Astrocyte (in vitro differentiated cells and primary cell): ENCODE data around the gene RPL5. TPM values are rescaled to one million over a fixed set of nuclear protein-coding genes. Genes with fewer than 3 reads are reported as not detected.
A peak's percentile ranks its signal among the peaks of the same experiment; 100 is the strongest.

Experiments
- DNase-seq: peaks from one replicate; pipeline ENCODE4 v3.0.0-alpha.2; 2010; ENCODE audit warnings: low read depth
- FAIRE-seq: peaks from 2 replicates; lab custom pipeline; 2011; peaks lifted over from hg19 to GRCh38; lab: Jason Lieb, UNC
- H2AFZ ChIP-seq: 2 replicates; pipeline ENCODE4 v1.6.0; 2012; ENCODE audit warnings: low read depth, low read length, inconsistent platforms
- H3K27ac ChIP-seq: 2 replicates; pipeline ENCODE4 v1.5.1; 2011; ENCODE audit warnings: low read depth, low read length, inconsistent platforms
- H3K27me3 ChIP-seq: 2 replicates; pipeline ENCODE4 v1.6.0; 2011; ENCODE audit warnings: low read length, inconsistent platforms; ENCODE audit not compliant: insufficient read depth
- H3K36me3 ChIP-seq: 2 replicates; pipeline ENCODE4 v1.5.1; 2011; ENCODE audit warnings: low read length, inconsistent platforms; ENCODE audit not compliant: insufficient read depth
- H3K4me1 ChIP-seq: 2 replicates; pipeline ENCODE4 v1.5.1; 2011; ENCODE audit warnings: low read length, inconsistent platforms; ENCODE audit not compliant: insufficient read depth
- H3K4me2 ChIP-seq: 2 replicates; pipeline ENCODE4 v1.6.0; 2012; ENCODE audit warnings: low read length, inconsistent platforms
- H3K4me3 ChIP-seq: 2 replicates; pipeline ENCODE4 v1.5.1; 2011; ENCODE audit warnings: low read depth, mild to moderate bottlenecking, low read length, inconsistent platforms; ENCODE audit not compliant: insufficient read depth
- H3K79me2 ChIP-seq: 2 replicates; pipeline ENCODE4 v1.6.0; 2012; ENCODE audit warnings: mild to moderate bottlenecking, low read length, inconsistent platforms; ENCODE audit not compliant: insufficient read depth
- H3K9ac ChIP-seq: 2 replicates; pipeline ENCODE4 v1.6.0; 2012; ENCODE audit warnings: mild to moderate bottlenecking, low read length, inconsistent platforms
- H3K9me3 ChIP-seq: 2 replicates; pipeline ENCODE4 v1.5.1; 2012; ENCODE audit warnings: low read depth, mild to moderate bottlenecking, low read length, inconsistent platforms; ENCODE audit not compliant: insufficient read depth
- H4K20me1 ChIP-seq: 2 replicates; pipeline ENCODE4 v1.6.0; 2012; ENCODE audit warnings: low read length, inconsistent platforms; ENCODE audit not compliant: insufficient read depth
- H3K27ac Mint-ChIP-seq: one replicate; pipeline ENCODE4 v1.8.0; 2021; ENCODE audit warnings: mild to moderate bottlenecking, mixed read lengths; ENCODE audit not compliant: unreplicated experiment
- H3K27me3 Mint-ChIP-seq: one replicate; pipeline ENCODE4 v1.8.0; 2021; ENCODE audit warnings: low read depth, mixed read lengths; ENCODE audit not compliant: unreplicated experiment
- H3K36me3 Mint-ChIP-seq: one replicate; pipeline ENCODE4 v1.8.0; 2021; ENCODE audit warnings: low read depth, mixed read lengths; ENCODE audit not compliant: unreplicated experiment
- H3K4me1 Mint-ChIP-seq: one replicate; pipeline ENCODE4 v1.8.0; 2021; ENCODE audit warnings: low read depth, mixed read lengths; ENCODE audit not compliant: unreplicated experiment
- H3K4me3 Mint-ChIP-seq: one replicate; pipeline ENCODE4 v1.8.0; 2021; ENCODE audit warnings: mild to moderate bottlenecking, moderate library complexity, mixed read lengths; ENCODE audit not compliant: unreplicated experiment
- H3K9me3 Mint-ChIP-seq: one replicate; pipeline ENCODE4 v1.8.0; 2021; ENCODE audit warnings: mild to moderate bottlenecking, mixed read lengths; ENCODE audit not compliant: unreplicated experiment
- CTCF ChIP-seq: IDR thresholded peaks from 2 replicates; pipeline ENCODE4 v1.5.1; 2011; ENCODE audit warnings: low read depth, mild to moderate bottlenecking, inconsistent platforms, low read length, moderate library complexity; ENCODE audit not compliant: insufficient read depth
- EZH2 ChIP-seq: IDR thresholded peaks from 2 replicates; pipeline ENCODE4 v1.6.1; 2012; ENCODE audit warnings: mild to moderate bottlenecking, low read length, inconsistent platforms; ENCODE audit not compliant: insufficient read depth
- total RNA-seq: library from RNA; stranded (reverse); gene quantifications from 2 replicates; pipeline ENCODE4 v1.2.1, GENCODE V29; 2021

RPL5 gene
- total RNA-seq, 1 donor from 2014 or later = 846 TPM

GRCh38 chr1:92792340-92792782, 39.5 kb upstream of the RPL5 start:
- DNase-seq (no peak), FAIRE-seq (no peak)
- peaks cover 5% of the 10 kb centered on the region for H3K4me1 Mint-ChIP-seq
- H3K27ac ChIP-seq = no peak overlapping the region
- H3K27ac Mint-ChIP-seq = no peak overlapping the region
- H3K27me3 ChIP-seq = no peaks in the 10 kb centered on the region
- TF ChIP-seq CTCF (no peak), EZH2 (no peak)
- H3K9ac ChIP-seq = no peak overlapping the region
- no peak overlapping the region for H3K4me3 Mint-ChIP-seq
- H3K9me3 Mint-ChIP-seq = no peaks in the 10 kb centered on the region
- H3K27me3 Mint-ChIP-seq = no peaks in the 10 kb centered on the region
- no peak overlapping the region for H3K4me3 ChIP-seq
- no peaks in the 10 kb centered on the region for H4K20me1 ChIP-seq
- no peaks in the 10 kb centered on the region for H3K79me2 ChIP-seq
- H3K36me3 Mint-ChIP-seq = no peaks in the 10 kb centered on the region
- no peaks in the 10 kb centered on the region for H3K9me3 ChIP-seq
- no peaks in the 10 kb centered on the region for H3K36me3 ChIP-seq
- no peak overlapping the region for H3K4me2 ChIP-seq
- H2AFZ ChIP-seq = peak overlapping the region; percentile 0
- H3K4me1 ChIP-seq = peaks cover 5% of the 10 kb centered on the region

- H3K4me2 ChIP-seq = no peak overlapping the region
- Mint-ChIP-seq H3K4me1 (peaks cover 13% of the 10 kb centered on the region), H3K27me3 (no peaks in the 10 kb centered on the region), H3K27ac (no peak overlapping the region), H3K36me3 (no peaks in the 10 kb centered on the region), H3K4me3 (no peak overlapping the region), H3K9me3 (no peaks in the 10 kb centered on the region)
- H3K36me3 ChIP-seq = no peaks in the 10 kb centered on the region
- no peak overlapping the region for H3K9ac ChIP-seq
- peaks cover 12% of the 10 kb centered on the region for H3K4me1 ChIP-seq
- TF ChIP-seq EZH2 (no peak), CTCF (no peak)
- DNase-seq (peak; percentile 73), FAIRE-seq (no peak)
- no peak overlapping the region for H3K27ac ChIP-seq
- H4K20me1 ChIP-seq = no peaks in the 10 kb centered on the region
- no peaks in the 10 kb centered on the region for H3K27me3 ChIP-seq
- H3K79me2 ChIP-seq = no peaks in the 10 kb centered on the region
- no peak overlapping the region for H3K4me3 ChIP-seq
- H3K9me3 ChIP-seq = no peaks in the 10 kb centered on the region
- no peak overlapping the region for H2AFZ ChIP-seq
These were observed 36.7 kb upstream of the RPL5 start for GRCh38 chr1:92795166-92795565.

- Mint-ChIP-seq H3K27ac (peak overlapping the region; percentile 80), H3K9me3 (no peaks in the 10 kb centered on the region), H3K27me3 (no peaks in the 10 kb centered on the region), H3K36me3 (no peaks in the 10 kb centered on the region), H3K4me3 (peak overlapping the region; percentile 50), H3K4me1 (peaks cover 13% of the 10 kb centered on the region)
- Histone ChIP-seq H3K27me3 (no peaks in the 10 kb centered on the region), H3K4me2 (no peak overlapping the region), H3K27ac (no peak overlapping the region), H3K4me3 (no peak overlapping the region), H3K9me3 (no peaks in the 10 kb centered on the region), H4K20me1 (no peaks in the 10 kb centered on the region), H3K36me3 (no peaks in the 10 kb centered on the region), H3K79me2 (no peaks in the 10 kb centered on the region), H2AFZ (no peak overlapping the region), H3K4me1 (peaks cover 12% of the 10 kb centered on the region), H3K9ac (no peak overlapping the region)
- FAIRE-seq (no peak), DNase-seq (peak; percentile 34)
- TF ChIP-seq CTCF (no peak), EZH2 (no peak)
These were observed 34.5 kb upstream of the RPL5 start for GRCh38 chr1:92797297-92797696.
